HepG2 (cell line): ENCODE results near the gene ATP13A1. TPM values are rescaled to one million over a fixed set of nuclear protein-coding genes. Genes with fewer than 3 reads are reported as not detected.

Experiments used
- ATF5 ChIP-seq: sonication (generic); formaldehyde crosslinking; IDR thresholded peaks from 2 replicates; pipeline ENCODE4 v1.4.0; 2020; ENCODE audit warnings: mild to moderate bottlenecking, low read depth, missing genetic modification reagents
- CENPX ChIP-seq: sonication (generic); formaldehyde crosslinking; IDR thresholded peaks from 2 replicates; pipeline ENCODE4 v1.9.0; 2021; ENCODE audit warnings: mild to moderate bottlenecking, missing genetic modification reagents, moderate library complexity
- DZIP1 ChIP-seq: sonication (generic); formaldehyde crosslinking; IDR thresholded peaks from 2 replicates; pipeline ENCODE4 v1.5.0; 2020; ENCODE audit warnings: mild to moderate bottlenecking, missing genetic modification reagents
- EHMT2 ChIP-seq: fragments of 200-600 bp; sonication (generic); IDR thresholded peaks from 2 replicates; pipeline ENCODE4 v1.7.0; 2017; ENCODE audit warnings: antibody characterized with exemption, low read depth, low read length, borderline replicate concordance
- FOXA3 ChIP-seq: IDR thresholded peaks from 2 replicates; pipeline ENCODE4 v1.6.1; 2016; ENCODE audit warnings: missing genetic modification reagents, missing compliant biosample characterization
- HMGXB3 ChIP-seq: sonication (generic); formaldehyde crosslinking; IDR thresholded peaks from 2 replicates; pipeline ENCODE4 v1.4.0; 2020; ENCODE audit warnings: missing genetic modification reagents, borderline replicate concordance
- MYC ChIP-seq: sonication (generic); formaldehyde crosslinking; IDR thresholded peaks from 2 replicates; pipeline ENCODE4 v1.9.0; 2021; ENCODE audit warnings: missing genetic modification reagents, borderline replicate concordance
- PAWR ChIP-seq: sonication (generic); formaldehyde crosslinking; IDR thresholded peaks from 2 replicates; pipeline ENCODE4 v1.4.0; 2020; ENCODE audit warnings: missing genetic modification reagents, mild to moderate bottlenecking, borderline replicate concordance
- POLR2G ChIP-seq: fragments of 200-400 bp; formaldehyde crosslinking; IDR thresholded peaks from 2 replicates; pipeline ENCODE4 v1.6.1; 2018; ENCODE audit warnings: mild to moderate bottlenecking, low read depth, low read length, moderate library complexity
- SOX6 ChIP-seq, 2 experiments: fragments of 450-650 bp in 1 of 2; sonication (generic) in 1 of 2; formaldehyde crosslinking in 1 of 2; IDR thresholded peaks; 2 replicates each; pipeline versions ENCODE4 v1.4.0 to v1.6.1; 2017 to 2020; ENCODE audit warnings: antibody characterized with exemption in 1 of 2, mild to moderate bottlenecking in 1 of 2, missing genetic modification reagents in 1 of 2
- TEAD3 ChIP-seq: optimal IDR thresholded peaks from 2 replicates; pipeline ENCODE3; 2016; ENCODE audit warnings: borderline replicate concordance
- U2AF1 ChIP-seq: fragments of 200-400 bp; formaldehyde crosslinking; optimal IDR thresholded peaks from 2 replicates; pipeline ENCODE3; 2017; ENCODE audit warnings: mild to moderate bottlenecking, low read depth, low read length
- XRCC5 ChIP-seq: fragments of 200-400 bp; formaldehyde crosslinking; optimal IDR thresholded peaks from 2 replicates; pipeline ENCODE3; 2017; ENCODE audit warnings: mild to moderate bottlenecking, low read length
- ZC3H13 ChIP-seq: sonication (generic); formaldehyde crosslinking; IDR thresholded peaks from 2 replicates; pipeline ENCODE4 v1.8.1; 2023; ENCODE audit warnings: mild to moderate bottlenecking, missing genetic modification reagents, moderate library complexity
- ZNF282 ChIP-seq: fragments of 450-650 bp; IDR thresholded peaks from 2 replicates; pipeline ENCODE4 v1.6.1; 2018; ENCODE audit not compliant: partially characterized antibody
- ZNF383 ChIP-seq: sonication (generic); formaldehyde crosslinking; IDR thresholded peaks from 2 replicates; pipeline ENCODE4 v1.4.0; 2020; ENCODE audit warnings: missing genetic modification reagents, mild to moderate bottlenecking, borderline replicate concordance
- ZNF639 ChIP-seq: conservative IDR thresholded peaks from 2 replicates; pipeline ENCODE4 v1.6.1; 2018; ENCODE audit warnings: missing genetic modification reagents
- ZNF710 ChIP-seq: sonication (generic); formaldehyde crosslinking; IDR thresholded peaks from 2 replicates; pipeline ENCODE4 v1.5.0; 2020; ENCODE audit warnings: mild to moderate bottlenecking, missing genetic modification reagents, borderline replicate concordance
- ZNF776 ChIP-seq: sonication (generic); formaldehyde crosslinking; IDR thresholded peaks from 2 replicates; pipeline ENCODE4 v1.4.0; 2020; ENCODE audit warnings: mild to moderate bottlenecking, missing genetic modification reagents
- polyA plus RNA-seq, 8 experiments: library from polyadenylated mRNA; depleted of rRNA in 3 of 8; stranded (reverse) in 7 of 8; unstranded in 1 of 8; fragments of >200 nt; fragmentation: Illumina TruSeq in 4 of 8; extraction: Trizol in 4 of 8; gene quantifications; 2 replicates each; pipeline versions ENCODE4 v1.2.1 to v1.2.3, GENCODE V29; 2011 to 2016; ENCODE audit warnings: low read depth in 4 of 8, missing spikeins in 1 of 8, mixed read lengths in 1 of 8; ENCODE audit not compliant: insufficient read depth in 1 of 8
- total RNA-seq, 5 experiments: library from RNA; depleted of rRNA; stranded (reverse); fragments of >200 nt; fragmentation: Illumina TruSeq; extraction: Trizol; gene quantifications; 2 replicates each; pipeline ENCODE4 v1.2.3, GENCODE V29; 2016; ENCODE audit warnings: low read depth in 1 of 5

Gene ATP13A1
- total and polyA plus RNA-seq, 2 of the 13 experiments (the other 11 are each of a cell fraction or from before 2014, with no cell fraction given), result 23.2 to 41.7 TPM

GRCh38 chr19:19662871-19663255 is 613 bp downstream of the ATP13A1 start (continued):
- TF ChIP-seq CENPX (CRISPR knock-in tag), result no peak
- no peak for TF ChIP-seq U2AF1
- peak; percentile 43 for TF ChIP-seq TEAD3 (CRISPR knock-in tag)
- no peak for TF ChIP-seq ZNF282
- no peak for TF ChIP-seq DZIP1 (CRISPR knock-in tag)
- TF ChIP-seq ATF5, result no peak
- 0 out of 2 replicates have a peak, but pooled peaks have one; percentile 51 for TF ChIP-seq ZC3H13 (CRISPR knock-in tag)
- TF ChIP-seq ZNF383, result no peak
- no peak for TF ChIP-seq EHMT2
- no peak for TF ChIP-seq ZNF639
- no peak for TF ChIP-seq HMGXB3 (CRISPR knock-in tag)
- TF ChIP-seq SOX6 (IDR thresholded peaks at IDR 0.05), result no peak
- 0 out of 2 replicates have a peak, but pooled peaks have one; percentile 6 for TF ChIP-seq SOX6 (CRISPR knock-in tag; IDR thresholded peaks at IDR 0.05)
- TF ChIP-seq ZNF710, result 0 out of 2 replicates have a peak, but pooled peaks have one; percentile 2
- no peak for TF ChIP-seq MYC
- TF ChIP-seq POLR2G, result no peak
- TF ChIP-seq FOXA3 (CRISPR knock-in tag), result no peak
- TF ChIP-seq PAWR, result no peak
- TF ChIP-seq XRCC5, result peak; percentile 3
- no peak for TF ChIP-seq ZNF776 (CRISPR knock-in tag)
